ENCODE measurements around the gene GPR119. TPM values are rescaled to one million over a fixed set of nuclear protein-coding genes. Genes with fewer than 3 reads are reported as not detected.

The GPR119 gene
- total RNA-seq, 1 experiment from 2014 or later: not detected

GRCh38 chrX:130419263-130419662 lies 33.8 kb upstream of the GPR119 start:
- H4K20me1 ChIP-seq (ENCODE audit: insufficient read depth): no peaks in the 10 kb centered on the region
- no peaks in the 10 kb centered on the region for H3K9me3 ChIP-seq (ENCODE audit: control insufficient read depth in 1 of 2, insufficient read depth in 1 of 2, low read depth in 1 of 2, low read length in 2 of 2)
- ChIA-PET POLR2A (no interaction called here), RAD21 (ENCODE audit: low non-redundant PET in 1 of 2, low total read pairs in 2 of 2, uncharacterized antibody in 2 of 2, unreplicated experiment in 2 of 2) (no interaction called here), CTCF (no interaction called here)
- no peaks in the 10 kb centered on the region for H3K4me1 ChIP-seq (ENCODE audit: control insufficient read depth in 1 of 2, insufficient read depth in 2 of 2, low read length in 2 of 2)
- ATAC-seq (no peak), DNase-seq (ENCODE audit: low read depth, low spot score) (no peak)
- H3K36me3 ChIP-seq (ENCODE audit: control insufficient read depth in 1 of 2, insufficient read depth in 2 of 2, low read length in 2 of 2): no peaks in the 10 kb centered on the region
- intact Hi-C loops (cut with micrococcal nuclease): no loop called here
- H3K4me3 ChIP-seq (replicated peaks in 1 of 2; ENCODE audit: low read depth in 1 of 2, low read length in 2 of 2): no peak overlapping the region
- H3K9me2 ChIP-seq (ENCODE audit: insufficient read depth): no peaks in the 10 kb centered on the region
- H3K27me3 ChIP-seq (ENCODE audit: insufficient read depth, low read length): no peaks in the 10 kb centered on the region
- no peak overlapping the region for H3K27ac ChIP-seq (ENCODE audit: low read depth, low read length)
- H2AFZ ChIP-seq (ENCODE audit: low read depth, low read length, poor library complexity, severe bottlenecking): no peak overlapping the region
- H3K4me2 ChIP-seq (ENCODE audit: low read length): no peak overlapping the region
- BruUV-seq (replicated peaks): no TSS peak
- TF ChIP-seq EGR1 (IDR thresholded peaks at IDR 0.05; ENCODE audit: low read depth): no peak
- no peak for TF ChIP-seq ELF1 (IDR thresholded peaks at IDR 0.05; ENCODE audit: borderline replicate concordance, low read depth)
- TF ChIP-seq RAD21 (IDR thresholded peaks at IDR 0.05; ENCODE audit: low read depth): no peak
- no peak for TF ChIP-seq POLR2A (IDR thresholded peaks at IDR 0.05; ENCODE audit: borderline replicate concordance, extremely low read depth, insufficient read depth, insufficient read length)
- no peak for TF ChIP-seq SP1 (IDR thresholded peaks at IDR 0.05; ENCODE audit: low read depth)
- TF ChIP-seq SIN3A (IDR thresholded peaks at IDR 0.05; ENCODE audit: low read depth): no peak
- TF ChIP-seq CEBPB (IDR thresholded peaks at IDR 0.05; ENCODE audit: low read depth): no peak
- TF ChIP-seq JUND (IDR thresholded peaks at IDR 0.05): no peak
- no peak for TF ChIP-seq CTCF (IDR thresholded peaks at IDR 0.05 in 2 of 3, conservative IDR thresholded peaks at IDR 0.05 in 1 of 3; ENCODE audit: borderline replicate concordance in 1 of 3, insufficient read depth in 1 of 3, low read depth in 2 of 3, low read length in 2 of 3)
- TF ChIP-seq TCF7L2 (IDR thresholded peaks at IDR 0.05; ENCODE audit: borderline replicate concordance, extremely low read depth, insufficient read depth, insufficient read length): no peak
- TF ChIP-seq ZBTB33 (IDR thresholded peaks at IDR 0.05; ENCODE audit: extremely low read depth, insufficient replicate concordance, low read length): no peak
- no peak for TF ChIP-seq MAX (IDR thresholded peaks at IDR 0.05)
- no peak for TF ChIP-seq ZNF274 (IDR thresholded peaks at IDR 0.05; ENCODE audit: low read depth, low read length)
- TF ChIP-seq YY1 (IDR thresholded peaks at IDR 0.05; ENCODE audit: extremely low read depth, insufficient replicate concordance, low read depth, low read length): no peak
- no peak for TF ChIP-seq EZH2 (IDR thresholded peaks at IDR 0.05)
- no peak for TF ChIP-seq FOSL1 (IDR thresholded peaks at IDR 0.05; ENCODE audit: low read depth)
- no peak for TF ChIP-seq CBX3 (IDR thresholded peaks at IDR 0.05; ENCODE audit: low read depth)
- no peak for TF ChIP-seq ZFX (IDR thresholded peaks at IDR 0.05)
- TF ChIP-seq SRF (IDR thresholded peaks at IDR 0.05; ENCODE audit: low read depth): no peak
- TF ChIP-seq POLR2AphosphoS5 (IDR thresholded peaks at IDR 0.05; ENCODE audit: low read depth, low read length): no peak
- no peak overlapping the region for H3K9ac ChIP-seq (ENCODE audit: low read length)
- H3K79me2 ChIP-seq (ENCODE audit: insufficient read depth, low read length): no peaks in the 10 kb centered on the region
